Germinal center (tissue), 1 donor: ENCODE data around the gene CLEC1B.
"Not testable (repeated sequence)": the region's sequence is repeated elsewhere in the genome, so short reads cannot be mapped to it uniquely, and the experiment has no call there.

Experiments
- DNase-seq: peaks from one replicate; pipeline ENCODE4 v3.0.0; 2012; ENCODE audit warnings: mixed read lengths, low spot score

CLEC1B gene

DNA sequence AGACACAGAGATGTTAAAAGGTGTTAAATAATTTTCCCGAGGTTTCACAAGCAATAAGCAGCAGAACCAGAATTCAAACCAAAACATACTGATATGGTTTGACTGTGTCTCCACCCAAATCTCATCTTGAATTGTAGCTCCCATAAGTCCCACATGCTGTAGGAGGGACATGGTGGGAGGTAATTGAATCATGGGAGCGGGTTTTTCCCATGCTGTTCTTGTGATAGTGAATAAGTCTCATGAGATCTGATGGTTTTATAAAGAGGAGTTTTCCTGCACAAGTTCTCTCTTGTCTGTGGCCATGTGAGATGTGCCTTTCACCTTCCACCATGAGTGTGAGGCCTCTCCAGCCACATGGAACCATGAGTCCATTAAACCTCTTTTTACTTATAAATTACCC lies 24.2 kb downstream of the CLEC1B start:
- DNase-seq, result not testable (repeated sequence)

DNA sequence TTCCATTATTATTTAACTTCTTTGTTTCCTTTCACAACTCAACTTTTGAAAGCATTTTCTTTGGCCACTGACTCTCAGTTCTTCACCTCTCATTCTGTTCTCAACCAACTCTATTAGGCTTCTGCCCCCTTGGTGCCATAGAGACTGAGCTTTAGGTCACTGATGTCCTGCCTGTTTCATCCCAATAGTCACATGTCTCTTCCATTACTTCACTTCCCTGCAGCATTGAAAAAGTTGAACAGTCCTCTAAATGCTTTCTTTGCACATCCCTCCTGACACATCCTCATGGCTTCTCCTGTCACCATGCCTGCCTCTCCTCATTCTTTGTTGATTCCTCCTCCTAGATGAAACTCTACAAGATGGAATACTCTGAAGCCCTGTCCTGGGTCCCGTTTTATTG lies 25.0 kb downstream of the CLEC1B start:
- no peak for DNase-seq

DNA sequence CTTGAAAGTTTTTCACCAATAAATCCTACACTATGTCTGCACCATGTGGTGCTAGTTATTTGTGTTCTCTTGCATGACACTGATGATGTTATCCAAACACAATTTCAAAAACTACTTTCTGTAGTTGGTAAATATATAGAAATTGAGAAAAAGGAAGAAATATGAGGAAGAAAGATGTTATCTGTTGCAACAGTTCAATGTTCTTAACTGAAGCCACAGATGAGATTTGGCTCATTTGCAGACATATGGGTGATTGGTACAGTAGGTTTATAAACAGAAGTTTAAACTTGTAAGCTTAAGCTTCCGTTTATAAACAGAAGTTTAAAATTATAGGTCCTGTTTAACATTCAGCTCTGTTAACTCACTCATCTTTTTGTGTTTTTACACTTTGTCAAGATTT lies 27.7 kb downstream of the CLEC1B start, which contains the start of gene CLEC12A:
Gene CLEC12A, plus strand, starts transcription at position 229 of the 400 bp plus-strand sequence. CDS start 188 bp downstream, outside the sequence.
- no peak for DNase-seq

DNA sequence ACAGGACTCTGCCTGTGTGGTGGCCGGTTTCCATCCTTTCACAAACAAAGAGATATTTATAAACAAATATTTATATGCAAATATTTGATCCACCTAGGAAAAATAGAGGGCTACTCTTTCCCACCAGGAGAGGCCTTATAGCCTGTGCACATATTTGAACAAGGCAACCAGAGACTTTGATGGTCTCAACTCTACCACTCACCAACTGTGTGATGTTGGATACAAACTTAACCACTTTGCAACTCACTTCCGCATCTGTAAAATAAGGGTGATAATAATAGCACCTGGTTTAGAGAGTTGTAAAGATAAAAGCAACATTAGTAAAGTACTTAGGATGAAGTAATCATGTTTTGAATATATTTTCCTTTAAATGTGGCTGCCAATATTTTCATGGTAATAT lies 29.2 kb downstream of the CLEC1B start:
- DNase-seq, result no peak

DNA sequence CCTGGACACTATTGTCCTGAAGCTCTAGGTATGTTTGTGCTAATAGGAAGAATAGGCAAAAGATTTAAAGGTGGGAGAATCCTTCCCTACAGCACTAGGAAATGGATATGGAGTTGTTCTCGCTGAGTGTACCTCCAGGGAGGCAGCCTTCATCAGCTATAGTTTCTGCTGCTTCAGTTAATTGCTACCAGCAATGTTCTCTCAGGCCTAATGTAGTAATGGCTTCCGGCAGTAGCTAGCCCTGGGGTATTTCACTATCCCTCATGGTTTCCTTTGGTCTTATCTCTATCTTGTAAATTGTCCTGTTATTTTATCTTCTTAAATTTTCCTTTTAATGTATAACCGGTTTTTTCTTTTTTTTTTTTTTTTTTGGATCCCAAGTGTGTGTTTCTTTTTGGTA lies 37.0 kb downstream of the CLEC1B start:
- no peak for DNase-seq

DNA sequence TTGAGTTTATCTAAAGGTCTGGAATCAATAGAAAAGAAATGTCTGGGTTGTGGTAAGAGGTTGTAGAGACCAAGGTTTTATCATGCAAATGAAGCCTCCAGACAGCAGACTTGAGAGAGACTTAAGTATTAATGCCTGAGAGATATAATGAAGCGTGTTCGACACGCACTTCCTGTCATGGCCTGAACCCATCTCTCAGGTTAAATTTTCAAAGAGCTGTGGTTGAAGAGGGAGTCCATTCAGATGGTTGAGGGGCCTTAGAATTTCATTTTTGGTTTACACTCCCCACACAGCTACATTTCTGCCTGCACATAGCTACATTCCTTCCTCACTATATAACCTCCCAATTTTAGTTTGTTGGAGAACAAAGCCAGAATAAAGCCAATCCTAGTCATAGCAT lies 37.8 kb downstream of the CLEC1B start:
- DNase-seq, result no peak

DNA sequence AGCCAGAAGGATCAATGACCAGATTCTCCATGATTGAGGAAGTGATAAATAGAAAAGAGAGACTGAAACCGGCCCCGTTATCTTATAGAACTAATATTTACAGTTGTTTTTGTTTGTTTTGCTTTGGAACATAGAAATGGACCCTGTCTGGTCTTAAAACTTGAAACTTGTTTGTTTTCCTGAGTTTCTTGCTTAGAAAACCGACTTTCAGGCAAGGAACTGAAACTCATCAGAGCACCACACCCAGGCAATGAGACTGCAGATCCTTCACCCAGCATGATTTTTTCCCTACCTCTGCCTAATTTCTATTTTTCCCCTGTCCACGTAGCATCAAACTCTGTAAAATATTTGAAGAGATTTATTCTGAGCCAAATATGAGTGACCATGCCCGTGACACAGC lies 38.3 kb downstream of the CLEC1B start:
- no peak for DNase-seq

DNA sequence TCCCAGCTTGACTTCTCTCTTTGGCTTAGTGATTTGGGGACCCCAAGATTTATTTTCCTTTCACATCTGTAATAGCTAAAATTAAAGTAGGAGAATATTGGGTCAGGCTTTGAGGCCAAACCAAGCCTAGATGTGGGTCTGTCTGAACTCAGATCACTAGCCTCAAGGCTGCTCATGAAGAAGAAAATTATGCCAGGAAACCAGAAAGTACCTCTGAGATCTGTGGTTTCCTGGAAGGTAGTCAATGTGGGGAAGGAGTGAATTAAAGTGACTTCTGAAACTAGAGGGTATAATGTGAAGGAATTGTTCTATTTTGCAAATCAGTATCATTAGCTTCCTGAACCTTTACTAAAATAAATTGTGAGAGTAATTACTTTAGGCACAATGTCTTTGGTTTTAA lies 41.1 kb downstream of the CLEC1B start:
- DNase-seq, result no peak

DNA sequence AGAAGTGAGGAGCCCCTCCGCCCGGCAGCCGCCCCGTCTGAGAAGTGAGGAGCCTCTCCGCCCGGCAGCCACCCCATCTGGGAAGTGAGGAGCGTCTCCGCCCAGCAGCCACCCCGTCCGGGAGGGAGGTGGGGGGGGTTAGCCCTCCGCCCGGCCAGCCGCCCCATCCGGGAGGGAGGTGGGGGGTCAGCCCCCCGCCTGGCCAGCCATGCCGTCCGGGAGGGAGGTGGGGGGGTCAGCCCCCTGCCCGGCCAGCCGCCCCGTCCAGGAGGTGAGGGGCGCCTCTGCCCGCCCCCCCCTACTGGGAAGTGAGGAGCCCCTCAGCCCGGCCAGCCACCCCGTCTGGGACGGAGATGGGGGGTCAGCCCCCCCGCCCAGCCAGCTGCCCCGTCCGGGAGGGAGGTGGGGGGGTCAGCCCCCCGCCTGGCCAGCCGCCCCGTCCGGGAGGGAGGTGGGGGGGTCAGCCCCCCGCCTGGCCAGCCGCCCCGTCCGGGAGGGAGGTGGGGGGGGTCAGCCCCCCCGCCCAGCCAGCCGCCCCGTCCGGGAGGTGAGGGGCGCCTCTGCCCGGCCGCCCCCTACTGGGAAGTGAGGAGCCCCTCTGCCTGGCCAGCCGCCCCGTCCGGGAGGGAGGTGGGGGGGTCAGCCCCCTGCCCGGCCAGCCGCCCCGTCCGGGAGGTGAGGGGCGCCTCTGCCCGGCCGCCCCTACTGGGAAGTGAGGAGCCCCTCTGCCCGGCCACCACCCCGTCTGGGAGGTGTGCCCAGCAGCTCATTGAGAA lies 45.8 kb downstream of the CLEC1B start:
- not testable (repeated sequence) for DNase-seq

DNA sequence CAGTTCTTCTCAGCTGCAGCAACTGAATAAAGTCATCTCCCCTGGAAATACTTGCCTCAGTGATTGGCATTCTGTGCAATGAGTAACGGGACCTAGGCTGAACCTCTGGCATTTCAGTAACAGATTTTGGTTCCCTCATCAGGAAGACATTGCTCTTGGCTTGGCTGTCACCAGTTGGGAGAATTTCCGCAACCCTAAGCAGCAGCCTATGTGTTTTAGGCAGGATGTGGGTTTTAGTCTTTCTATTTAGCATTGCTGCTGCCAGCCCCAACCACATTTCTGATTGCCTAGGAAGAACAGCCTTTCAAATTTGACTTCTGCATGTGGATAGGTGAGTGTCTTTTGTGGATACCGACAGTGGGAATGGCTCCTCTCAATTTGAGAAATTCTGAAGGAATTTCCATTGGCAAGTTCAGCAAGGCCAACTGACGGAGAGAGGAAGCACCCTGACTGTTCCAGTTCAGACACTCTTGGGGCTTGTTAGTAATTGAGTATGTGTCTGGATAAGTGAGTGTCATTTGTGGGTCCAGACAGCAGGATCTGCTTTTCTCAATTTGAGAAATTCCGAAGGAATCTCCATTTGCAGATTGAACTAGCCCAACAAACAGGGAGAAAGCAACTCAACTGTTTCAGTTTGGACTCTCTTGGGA lies 47.8 kb downstream of the CLEC1B start:
- no peak for DNase-seq

DNA sequence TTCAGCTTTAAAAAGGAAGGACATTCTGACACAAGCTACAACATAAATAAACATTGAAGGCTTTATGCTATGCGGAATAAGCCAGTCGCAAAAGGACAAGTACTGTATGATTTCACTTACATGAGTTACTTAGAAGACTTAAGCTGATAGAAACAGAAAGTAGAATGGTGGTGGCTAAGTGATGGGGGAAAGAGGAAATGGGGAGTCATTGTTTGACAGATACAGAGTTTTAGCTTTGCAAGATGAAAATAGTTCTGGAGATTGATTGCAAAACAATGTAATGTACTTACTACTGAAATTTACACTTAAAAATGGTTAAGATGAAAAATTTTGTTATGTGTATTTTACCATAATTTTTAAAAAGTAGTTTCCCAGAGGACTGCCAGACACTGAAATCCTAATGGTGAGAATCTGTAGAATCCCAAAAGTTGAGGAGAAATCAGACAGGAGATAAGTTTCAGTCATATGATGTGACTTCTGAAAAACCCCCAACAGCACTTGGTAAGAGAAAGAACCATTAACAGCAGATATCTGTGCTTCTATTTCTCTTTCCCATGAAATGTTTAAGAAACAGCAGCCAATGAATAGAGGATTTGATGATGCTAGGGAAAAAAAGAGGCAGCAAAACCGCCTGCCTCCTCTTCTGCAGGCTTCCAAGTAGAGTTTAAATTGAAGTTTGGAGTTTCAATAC lies 50.2 kb downstream of the CLEC1B start:
- peak; percentile 7 for DNase-seq

DNA sequence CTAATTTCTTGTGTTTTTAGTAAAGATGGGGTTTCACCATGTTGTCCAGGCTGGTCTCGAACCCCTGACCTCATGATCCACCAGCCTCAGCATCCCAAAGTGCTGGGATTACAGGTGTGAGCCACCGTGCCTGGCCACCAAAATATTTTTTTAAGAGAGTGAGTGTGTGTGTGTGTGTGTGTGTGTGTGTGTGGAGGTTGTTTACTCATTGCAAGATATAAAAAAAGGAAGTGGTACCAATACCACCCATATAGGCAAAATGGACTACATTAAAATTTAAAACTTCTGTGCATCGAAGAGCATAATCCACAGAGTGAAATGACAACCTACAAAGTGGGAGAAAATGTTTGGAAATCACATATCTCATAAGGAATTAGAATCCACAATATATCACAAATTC lies 51.2 kb downstream of the CLEC1B start:
- DNase-seq, result no peak

DNA sequence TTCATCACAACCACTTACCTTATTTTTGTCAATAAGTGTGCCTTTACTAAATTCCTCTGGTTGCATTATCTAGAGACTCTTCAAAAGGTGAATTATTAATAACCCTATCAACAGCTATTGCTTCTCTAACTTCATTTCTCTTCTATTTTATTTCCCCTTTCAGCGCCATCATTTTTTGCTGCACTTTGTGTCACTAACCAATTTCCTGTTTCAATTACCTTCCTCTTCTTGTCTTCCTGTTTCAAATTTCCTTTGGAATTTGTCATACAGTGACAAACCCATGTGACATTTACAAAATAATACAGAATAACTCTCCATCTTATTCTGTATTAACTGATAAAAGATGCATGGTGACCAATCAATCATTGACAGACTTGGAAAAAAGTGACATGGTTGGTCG lies 54.5 kb downstream of the CLEC1B start:
- DNase-seq, result no peak

DNA sequence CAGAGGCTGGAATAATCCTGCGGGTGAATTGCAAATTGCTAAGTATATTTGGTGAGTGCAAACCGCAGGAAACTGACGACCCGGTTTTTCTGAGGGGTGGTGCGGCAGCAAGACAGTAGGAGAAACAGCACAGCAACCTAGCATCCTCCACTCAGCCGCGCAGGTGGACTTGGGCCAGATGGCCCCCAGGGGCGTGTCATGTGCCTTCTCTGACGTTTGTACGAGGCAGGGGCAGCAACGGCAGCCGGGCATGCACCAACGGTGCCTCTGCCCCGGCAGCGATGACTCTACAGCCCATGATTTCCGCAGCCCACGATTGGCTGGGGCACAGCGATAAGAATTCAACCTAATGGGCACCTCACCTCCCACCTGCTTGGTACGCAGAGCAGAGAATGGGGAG lies 55.7 kb downstream of the CLEC1B start:
- no peak for DNase-seq
